Measurements from ENCODE around the gene LAMB2. TPM values are rescaled to one million over a fixed set of nuclear protein-coding genes. Genes with fewer than 3 reads are reported as not detected.

The LAMB2 gene
- total and polyA plus RNA-seq, 2 donors = 24.9 to 102 TPM

GRCh38 chr3:49124991-49125670 is 7.7 kb downstream of the LAMB2 start:
- no peaks in the 10 kb centered on the region for H3K36me3 ChIP-seq (ENCODE audit: control insufficient read depth in 2 of 2, insufficient read depth in 2 of 2, low read length in 1 of 2)
- DNase-seq (ENCODE audit: low read depth in 6 of 9, low spot score in 9 of 9) = no peak
- no peak overlapping the region for H3K4me3 ChIP-seq (ENCODE audit: low read length in 2 of 2)
- no peaks in the 10 kb centered on the region for H3K9me3 ChIP-seq (ENCODE audit: control insufficient read depth in 2 of 2, insufficient read depth in 1 of 2, low read length in 1 of 2)
- no peaks in the 10 kb centered on the region for H3K27me3 ChIP-seq (ENCODE audit: control insufficient read depth in 2 of 2, insufficient read depth in 1 of 2, low read length in 1 of 2)
- peaks cover 5 to 14% of the 10 kb centered on the region in 2 donors for H3K4me1 ChIP-seq (ENCODE audit: control insufficient read depth in 2 of 2, insufficient read depth in 2 of 2, low read length in 2 of 2)
- no peak overlapping the region for H3K27ac ChIP-seq (ENCODE audit: low read depth in 1 of 2, low read length in 1 of 2)
- WGBS = 91% methylated on average over 14 of the region's 14 CpGs

- H3K4me3 ChIP-seq (ENCODE audit: low read length in 2 of 2) = no peak overlapping the region
- no peak for DNase-seq (ENCODE audit: low read depth in 6 of 9, low spot score in 9 of 9)
- H3K9me3 ChIP-seq (ENCODE audit: control insufficient read depth in 2 of 2, insufficient read depth in 1 of 2, low read length in 1 of 2) = no peaks in the 10 kb centered on the region
- peaks cover 14 to 23% of the 10 kb centered on the region in 2 donors for H3K4me1 ChIP-seq (ENCODE audit: control insufficient read depth in 2 of 2, insufficient read depth in 2 of 2, low read length in 2 of 2)
- H3K27ac ChIP-seq (ENCODE audit: low read depth in 1 of 2, low read length in 1 of 2) = no peak overlapping the region
- no peaks in the 10 kb centered on the region for H3K27me3 ChIP-seq (ENCODE audit: control insufficient read depth in 2 of 2, insufficient read depth in 1 of 2, low read length in 1 of 2)
- H3K36me3 ChIP-seq (ENCODE audit: control insufficient read depth in 2 of 2, insufficient read depth in 2 of 2, low read length in 1 of 2) = peaks cover 0 to under 1% of the 10 kb centered on the region in 2 donors
- 91% methylated on average over 7 of the region's 7 CpGs for WGBS
Measured at GRCh38 chr3:49124203-49124602, 8.6 kb downstream of the LAMB2 start.

GRCh38 chr3:49123687-49124086 is 9.2 kb downstream of the LAMB2 start:
- WGBS = 98% methylated on average over 17 of the region's 17 CpGs
- no peak overlapping the region for H3K4me3 ChIP-seq (ENCODE audit: low read length in 2 of 2)
- H3K27ac ChIP-seq (ENCODE audit: low read depth in 1 of 2, low read length in 1 of 2) = no peak overlapping the region
- no peaks in the 10 kb centered on the region for H3K9me3 ChIP-seq (ENCODE audit: control insufficient read depth in 2 of 2, insufficient read depth in 1 of 2, low read length in 1 of 2)
- H3K27me3 ChIP-seq (ENCODE audit: control insufficient read depth in 2 of 2, insufficient read depth in 1 of 2, low read length in 1 of 2) = no peaks in the 10 kb centered on the region
- DNase-seq (ENCODE audit: low read depth in 6 of 9, low spot score in 9 of 9) = no peak
- H3K36me3 ChIP-seq (ENCODE audit: control insufficient read depth in 2 of 2, insufficient read depth in 2 of 2, low read length in 1 of 2) = peaks cover 4 to 6% of the 10 kb centered on the region in 2 donors
- peaks cover 16 to 25% of the 10 kb centered on the region in 2 donors for H3K4me1 ChIP-seq (ENCODE audit: control insufficient read depth in 2 of 2, insufficient read depth in 2 of 2, low read length in 2 of 2)

- Histone ChIP-seq H3K36me3 (ENCODE audit: control insufficient read depth in 2 of 2, insufficient read depth in 2 of 2, low read length in 1 of 2) (peaks cover 9 to 12% of the 10 kb centered on the region in 2 donors), H3K27ac (ENCODE audit: low read depth in 1 of 2, low read length in 1 of 2) (no peak overlapping the region), H3K27me3 (ENCODE audit: control insufficient read depth in 2 of 2, insufficient read depth in 1 of 2, low read length in 1 of 2) (no peaks in the 10 kb centered on the region), H3K4me1 (ENCODE audit: control insufficient read depth in 2 of 2, insufficient read depth in 2 of 2, low read length in 2 of 2) (peaks cover 16 to 25% of the 10 kb centered on the region in 2 donors), H3K4me3 (ENCODE audit: low read length in 2 of 2) (no peak overlapping the region), H3K9me3 (ENCODE audit: control insufficient read depth in 2 of 2, insufficient read depth in 1 of 2, low read length in 1 of 2) (no peaks in the 10 kb centered on the region)
- WGBS = 97% methylated on average over 17 of the region's 17 CpGs
- no peak for DNase-seq (ENCODE audit: low read depth in 6 of 9, low spot score in 9 of 9)
Measured at GRCh38 chr3:49122886-49123545, 9.8 kb downstream of the LAMB2 start.

- Histone ChIP-seq H3K27me3 (ENCODE audit: control insufficient read depth in 2 of 2, insufficient read depth in 1 of 2, low read length in 1 of 2) (no peaks in the 10 kb centered on the region), H3K4me1 (ENCODE audit: control insufficient read depth in 2 of 2, insufficient read depth in 2 of 2, low read length in 2 of 2) (peaks cover 16 to 25% of the 10 kb centered on the region in 2 donors), H3K36me3 (ENCODE audit: control insufficient read depth in 2 of 2, insufficient read depth in 2 of 2, low read length in 1 of 2) (peaks cover 14 to 18% of the 10 kb centered on the region in 2 donors), H3K9me3 (ENCODE audit: control insufficient read depth in 2 of 2, insufficient read depth in 1 of 2, low read length in 1 of 2) (no peaks in the 10 kb centered on the region), H3K27ac (ENCODE audit: low read depth in 1 of 2, low read length in 1 of 2) (no peak overlapping the region), H3K4me3 (ENCODE audit: low read length in 2 of 2) (no peak overlapping the region)
- WGBS = 98% methylated on average over 7 of the region's 7 CpGs
- no peak for DNase-seq (ENCODE audit: low read depth in 6 of 9, low spot score in 9 of 9)
Measured at GRCh38 chr3:49122451-49122850, 10.4 kb downstream of the LAMB2 start.

GRCh38 chr3:49122022-49122421 is 10.8 kb downstream of the LAMB2 start:
- 98% methylated on average over 12 of the region's 12 CpGs for WGBS
- peak overlapping the region in 1 of 2 donors; percentile 97 for H3K27ac ChIP-seq (ENCODE audit: low read depth in 1 of 2, low read length in 1 of 2)
- no peak for DNase-seq (ENCODE audit: low read depth in 6 of 9, low spot score in 9 of 9)

GRCh38 chr3:49121132-49121736 is 11.6 kb downstream of the LAMB2 start:
- 72% methylated on average over 17 of the region's 17 CpGs for WGBS
- H3K4me3 ChIP-seq (ENCODE audit: low read length in 2 of 2) = peak overlapping the region; percentile 90 to 98
- peaks cover 26 to 30% of the 10 kb centered on the region in 2 donors for H3K36me3 ChIP-seq (ENCODE audit: control insufficient read depth in 2 of 2, insufficient read depth in 2 of 2, low read length in 1 of 2)
- DNase-seq (ENCODE audit: low read depth in 6 of 9, low spot score in 9 of 9) = peak in 2 of 9 donors; percentile 22 to 52
- peak overlapping the region; percentile 96 to 97 for H3K27ac ChIP-seq (ENCODE audit: low read depth in 1 of 2, low read length in 1 of 2)
- H3K9me3 ChIP-seq (ENCODE audit: control insufficient read depth in 2 of 2, insufficient read depth in 1 of 2, low read length in 1 of 2) = no peaks in the 10 kb centered on the region
- no peaks in the 10 kb centered on the region for H3K27me3 ChIP-seq (ENCODE audit: control insufficient read depth in 2 of 2, insufficient read depth in 1 of 2, low read length in 1 of 2)
- peaks cover 16 to 25% of the 10 kb centered on the region in 2 donors for H3K4me1 ChIP-seq (ENCODE audit: control insufficient read depth in 2 of 2, insufficient read depth in 2 of 2, low read length in 2 of 2)

More at GRCh38 chr3:49122022-49122421, 10.8 kb downstream of the LAMB2 start:
- no peaks in the 10 kb centered on the region for H3K27me3 ChIP-seq (ENCODE audit: control insufficient read depth in 2 of 2, insufficient read depth in 1 of 2, low read length in 1 of 2)
- peaks cover 16 to 25% of the 10 kb centered on the region in 2 donors for H3K4me1 ChIP-seq (ENCODE audit: control insufficient read depth in 2 of 2, insufficient read depth in 2 of 2, low read length in 2 of 2)
- H3K4me3 ChIP-seq (ENCODE audit: low read length in 2 of 2) = no peak overlapping the region
- peaks cover 19 to 22% of the 10 kb centered on the region in 2 donors for H3K36me3 ChIP-seq (ENCODE audit: control insufficient read depth in 2 of 2, insufficient read depth in 2 of 2, low read length in 1 of 2)
- no peaks in the 10 kb centered on the region for H3K9me3 ChIP-seq (ENCODE audit: control insufficient read depth in 2 of 2, insufficient read depth in 1 of 2, low read length in 1 of 2)

GRCh38 chr3:49120438-49121131 is 12.3 kb downstream of the LAMB2 start, which contains the start of gene USP19:
Gene USP19 (minus strand): TSS chr3:49120823. CDS start chr3:49119145, 1,678 bp downstream.
- 1% methylated on average over 70 of the region's 70 CpGs for WGBS
- H3K27me3 ChIP-seq (ENCODE audit: control insufficient read depth in 2 of 2, insufficient read depth in 1 of 2, low read length in 1 of 2) = no peaks in the 10 kb centered on the region
- peak; percentile 87 to 96 (median 89) for DNase-seq (ENCODE audit: low read depth in 6 of 9, low spot score in 9 of 9)

More at GRCh38 chr3:49120438-49121131, 12.3 kb downstream of the LAMB2 start, which contains the start of gene USP19:
- Histone ChIP-seq H3K4me1 (ENCODE audit: control insufficient read depth in 2 of 2, insufficient read depth in 2 of 2, low read length in 2 of 2) (peaks cover 16 to 25% of the 10 kb centered on the region in 2 donors), H3K36me3 (ENCODE audit: control insufficient read depth in 2 of 2, insufficient read depth in 2 of 2, low read length in 1 of 2) (peaks cover 33 to 37% of the 10 kb centered on the region in 2 donors), H3K9me3 (ENCODE audit: control insufficient read depth in 2 of 2, insufficient read depth in 1 of 2, low read length in 1 of 2) (no peaks in the 10 kb centered on the region), H3K4me3 (ENCODE audit: low read length in 2 of 2) (peak within 1 kb of the TSS; percentile 90 to 98), H3K27ac (ENCODE audit: low read depth in 1 of 2, low read length in 1 of 2) (peak within 1 kb of the TSS; percentile 96 to 97)
